ENCODE measurements around the gene TTLL11.

DNA sequence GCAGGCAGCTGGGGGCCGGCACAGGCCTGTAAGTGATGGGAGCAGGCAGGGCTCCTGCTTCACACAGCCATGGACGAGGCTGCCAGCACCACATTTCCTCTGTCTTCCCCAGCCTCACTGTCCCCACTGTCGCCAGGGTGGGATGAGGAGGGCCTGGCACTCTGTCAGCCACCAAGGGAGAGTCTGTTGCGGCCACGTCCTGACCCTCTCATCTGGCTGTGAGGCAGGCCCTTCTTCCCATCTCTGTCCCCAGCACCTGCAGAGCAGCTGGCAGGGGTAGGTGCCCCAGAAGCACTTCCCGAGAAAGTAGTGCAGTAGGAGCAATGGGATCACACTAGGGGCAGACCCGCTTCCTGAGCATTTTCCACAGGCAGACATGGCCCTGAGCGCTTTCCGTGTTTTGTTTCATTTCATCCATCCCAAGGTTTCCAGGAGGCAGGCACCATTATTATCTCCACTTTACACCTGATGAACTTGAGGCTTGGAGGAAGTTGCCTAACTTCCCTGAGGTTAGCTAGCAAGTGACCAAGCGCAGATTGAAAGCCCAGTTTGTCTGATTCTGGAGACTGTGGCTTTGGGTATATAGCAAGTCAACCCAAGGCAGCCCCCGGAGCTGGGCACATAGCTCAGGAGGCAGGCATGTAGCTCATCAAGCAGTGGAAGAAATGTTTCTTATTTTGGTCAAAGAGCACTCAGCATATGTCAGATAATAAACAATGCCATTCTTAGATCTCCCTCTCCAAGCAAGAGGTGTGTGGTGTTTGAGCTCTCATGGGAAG, 239.3 kb downstream of the TTLL11 start:
- TF ChIP-seq, protein P1, sequence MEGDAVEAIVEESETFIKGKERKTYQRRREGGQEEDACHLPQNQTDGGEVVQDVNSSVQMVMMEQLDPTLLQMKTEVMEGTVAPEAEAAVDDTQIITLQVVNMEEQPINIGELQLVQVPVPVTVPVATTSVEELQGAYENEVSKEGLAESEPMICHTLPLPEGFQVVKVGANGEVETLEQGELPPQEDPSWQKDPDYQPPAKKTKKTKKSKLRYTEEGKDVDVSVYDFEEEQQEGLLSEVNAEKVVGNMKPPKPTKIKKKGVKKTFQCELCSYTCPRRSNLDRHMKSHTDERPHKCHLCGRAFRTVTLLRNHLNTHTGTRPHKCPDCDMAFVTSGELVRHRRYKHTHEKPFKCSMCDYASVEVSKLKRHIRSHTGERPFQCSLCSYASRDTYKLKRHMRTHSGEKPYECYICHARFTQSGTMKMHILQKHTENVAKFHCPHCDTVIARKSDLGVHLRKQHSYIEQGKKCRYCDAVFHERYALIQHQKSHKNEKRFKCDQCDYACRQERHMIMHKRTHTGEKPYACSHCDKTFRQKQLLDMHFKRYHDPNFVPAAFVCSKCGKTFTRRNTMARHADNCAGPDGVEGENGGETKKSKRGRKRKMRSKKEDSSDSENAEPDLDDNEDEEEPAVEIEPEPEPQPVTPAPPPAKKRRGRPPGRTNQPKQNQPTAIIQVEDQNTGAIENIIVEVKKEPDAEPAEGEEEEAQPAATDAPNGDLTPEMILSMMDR (IDR thresholded peaks at IDR 0.05) = no peak
- TF ChIP-seq POLR2A (IDR thresholded peaks at IDR 0.05) = no peak
